Fibroblast of skin of scalp (primary cell): ENCODE data around the gene TMEM203.
"Not testable (repeated sequence)": the region's sequence is repeated elsewhere in the genome, so short reads cannot be mapped to it uniquely, and the experiment has no call there.

Source experiments
- DNase-seq: peaks from one replicate; pipeline ENCODE4 v3.0.0-alpha.2; 2013

TMEM203 gene

GRCh38 chr9:137242269-137243203, 37.1 kb upstream of the TMEM203 start:
- DNase-seq, result no peak

DNA sequence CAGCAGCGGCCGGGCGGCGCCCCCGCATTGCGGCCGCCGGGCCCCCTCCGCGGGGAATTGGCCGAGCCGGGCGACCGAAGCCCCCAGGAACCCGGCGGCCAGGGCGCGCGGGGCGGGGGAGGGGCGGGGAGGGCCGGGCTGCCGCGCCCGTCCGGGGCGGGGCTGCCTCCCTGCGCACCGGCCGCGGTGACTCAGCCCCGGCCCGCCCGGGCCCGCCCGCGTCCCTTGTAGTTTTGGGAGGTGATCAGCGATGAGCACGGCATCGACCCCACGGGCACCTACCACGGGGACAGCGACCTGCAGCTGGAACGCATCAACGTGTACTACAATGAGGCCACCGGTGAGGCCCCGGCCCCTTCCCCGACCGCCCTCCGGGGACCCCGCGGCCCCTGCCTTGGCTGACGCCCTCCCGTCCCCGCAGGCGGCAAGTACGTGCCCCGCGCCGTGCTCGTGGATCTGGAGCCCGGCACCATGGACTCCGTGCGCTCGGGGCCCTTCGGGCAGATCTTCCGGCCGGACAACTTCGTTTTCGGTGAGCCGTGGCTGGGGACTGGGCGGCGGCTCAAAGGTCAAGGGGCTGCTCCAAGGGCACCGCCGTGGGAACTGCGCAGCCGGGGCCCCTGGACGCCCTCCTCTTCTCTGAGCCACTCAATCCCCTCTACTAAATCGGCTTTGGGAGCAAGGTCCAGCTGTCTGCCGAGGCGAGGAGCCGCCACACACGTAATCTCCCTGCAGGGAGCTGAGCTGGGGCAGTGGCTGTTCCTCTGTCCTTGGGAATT, 36.2 kb upstream of the TMEM203 start:
- DNase-seq, result peak; percentile 50

GRCh38 chr9:137240841-137241489, 35.5 kb upstream of the TMEM203 start, which contains the start of gene TUBB4B:
TSS of gene TUBB4B (plus strand) at chr9:137241287. CDS start at chr9:137241361, 74 bp downstream.
- DNase-seq, result peak; percentile 100

GRCh38 chr9:137240318-137240840, 34.9 kb upstream of the TMEM203 start:
- peak; percentile 70 for DNase-seq

DNA sequence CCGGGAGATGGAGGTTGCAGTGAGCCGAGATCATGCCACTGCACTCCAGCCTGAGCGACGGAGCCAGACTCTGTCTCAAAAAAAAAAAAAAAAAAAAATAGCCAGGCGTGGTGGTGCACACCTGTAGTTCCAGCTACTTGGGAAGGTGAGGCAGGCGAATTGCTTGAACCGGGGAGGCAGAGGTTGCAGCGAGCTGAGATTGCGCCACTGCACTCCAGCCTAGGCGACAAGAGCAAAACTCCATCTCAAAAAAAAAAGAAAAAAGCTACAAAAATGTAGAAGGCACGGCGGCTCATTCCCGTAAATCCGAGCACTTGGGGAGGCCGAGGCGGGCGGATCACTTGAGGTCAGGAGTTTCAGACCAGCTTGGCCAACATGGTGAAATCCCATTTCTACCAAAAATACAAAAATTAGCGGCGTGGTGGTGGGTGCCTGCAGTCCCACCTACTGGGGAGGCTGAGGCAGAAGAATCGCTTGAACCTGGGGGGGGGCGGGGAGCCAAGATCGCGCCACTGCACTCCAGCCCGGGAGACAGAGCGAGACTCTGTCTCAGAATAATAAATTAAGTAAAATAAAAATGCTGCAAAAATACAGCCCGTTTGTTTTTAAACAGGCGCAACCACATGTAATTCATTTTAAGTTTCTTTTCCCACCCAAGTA, 34.2 kb upstream of the TMEM203 start:
- not testable (repeated sequence) for DNase-seq

DNA sequence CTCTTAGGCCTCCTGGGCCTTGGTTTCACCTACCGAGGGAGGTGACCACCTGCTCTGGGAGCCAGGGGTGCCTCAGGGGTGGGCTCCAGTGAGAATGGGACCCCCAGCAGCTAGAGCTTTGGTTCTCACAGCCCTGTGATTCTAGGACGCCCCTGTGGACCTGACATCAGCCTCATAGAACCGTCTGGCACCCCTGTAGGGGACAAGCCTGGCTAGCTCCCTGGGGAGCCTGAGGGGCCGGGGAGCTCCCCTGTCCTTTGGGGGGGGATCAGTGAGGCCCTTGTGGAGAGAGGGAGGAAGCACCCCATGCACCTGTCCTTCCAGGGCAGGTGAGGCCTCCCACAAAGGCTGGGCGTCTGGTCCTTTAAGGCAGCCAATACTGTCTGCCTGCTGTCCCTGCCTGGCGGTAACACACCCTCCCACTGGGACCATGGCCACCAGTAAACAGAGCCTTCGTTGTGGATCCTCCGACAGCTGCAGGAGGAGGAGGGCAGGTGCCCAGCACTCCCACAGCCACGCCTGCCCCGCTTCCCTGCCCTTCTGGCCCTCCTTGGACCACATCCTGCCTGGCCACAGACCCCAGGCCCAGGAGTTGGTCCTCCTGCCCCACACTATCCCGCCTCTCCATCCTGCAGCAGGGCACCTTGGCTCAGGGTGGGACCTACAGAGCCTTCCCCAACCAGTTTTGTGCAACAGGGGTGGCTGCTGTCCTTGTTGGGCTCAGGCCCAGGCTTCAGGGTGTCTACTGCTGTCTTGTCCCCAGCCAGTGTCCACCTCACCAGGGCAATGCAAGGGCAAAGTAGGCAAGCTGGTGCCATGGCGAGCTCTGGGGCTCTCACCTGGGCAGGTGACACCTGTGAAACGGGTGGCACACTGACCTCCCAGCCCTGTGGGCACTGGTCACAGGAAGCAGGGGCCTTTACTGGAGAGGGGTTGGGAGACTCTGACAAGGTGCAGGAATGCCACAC, 32.6 kb upstream of the TMEM203 start:
- no peak for DNase-seq

DNA sequence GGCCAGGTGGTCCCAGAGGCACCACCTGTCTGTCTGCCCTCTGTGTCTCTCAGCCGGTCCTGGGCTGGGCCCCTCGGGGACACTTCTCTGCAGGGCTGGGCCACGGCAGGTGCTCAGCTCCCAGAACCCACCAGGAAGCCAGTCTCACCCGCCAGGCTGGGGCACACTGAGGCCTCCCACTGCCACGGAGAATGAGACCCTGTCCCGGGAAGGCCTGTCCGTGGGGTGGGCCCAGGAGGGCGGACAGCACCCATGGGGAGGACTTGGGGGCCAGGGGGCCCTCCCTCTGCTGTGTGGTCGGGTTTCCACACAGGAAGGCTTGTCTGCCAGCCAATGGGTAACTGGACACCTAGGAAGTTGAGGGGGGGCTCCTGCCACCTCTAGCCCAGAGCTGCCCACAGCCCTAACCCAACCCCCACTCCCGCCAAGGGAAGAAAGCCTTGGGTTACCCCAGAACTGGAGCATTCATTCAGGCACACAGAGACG, 31.5 kb upstream of the TMEM203 start:
- DNase-seq, result no peak

DNA sequence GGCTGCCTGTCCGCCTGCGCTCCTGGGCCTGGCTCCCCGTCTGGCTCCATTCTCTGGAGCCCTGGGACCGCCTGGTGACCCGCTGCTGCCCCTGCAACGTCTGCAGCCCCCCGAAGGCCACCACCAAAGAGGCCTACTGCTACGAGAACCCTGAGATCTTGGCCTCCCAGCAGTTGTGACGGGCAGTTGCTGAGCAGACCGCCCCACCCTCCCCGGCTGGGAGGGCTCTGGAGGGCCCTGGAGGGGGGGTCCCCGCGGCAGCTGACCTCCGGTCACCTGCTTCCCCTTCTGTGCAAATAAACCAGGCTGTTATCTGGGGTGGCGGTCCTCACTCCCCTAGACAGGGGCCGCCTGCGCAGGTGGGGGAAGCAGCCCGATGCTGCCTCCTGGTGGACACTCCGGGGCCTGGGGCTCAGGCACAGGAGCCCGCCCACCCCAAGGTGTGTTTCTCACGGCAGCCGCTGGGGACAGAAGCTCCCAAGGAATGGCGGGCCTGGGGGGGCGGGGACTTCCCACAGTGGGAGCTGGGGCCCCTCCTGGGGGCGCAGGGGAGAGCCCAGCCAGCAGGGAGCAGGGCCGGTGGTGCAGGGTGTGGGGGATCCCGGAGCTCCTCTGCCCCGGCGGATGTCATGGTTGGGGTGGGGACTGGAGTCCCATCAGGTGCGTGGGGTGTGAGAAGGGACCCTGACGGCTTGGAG, 30.9 kb upstream of the TMEM203 start:
- DNase-seq, result peak; percentile 76

DNA sequence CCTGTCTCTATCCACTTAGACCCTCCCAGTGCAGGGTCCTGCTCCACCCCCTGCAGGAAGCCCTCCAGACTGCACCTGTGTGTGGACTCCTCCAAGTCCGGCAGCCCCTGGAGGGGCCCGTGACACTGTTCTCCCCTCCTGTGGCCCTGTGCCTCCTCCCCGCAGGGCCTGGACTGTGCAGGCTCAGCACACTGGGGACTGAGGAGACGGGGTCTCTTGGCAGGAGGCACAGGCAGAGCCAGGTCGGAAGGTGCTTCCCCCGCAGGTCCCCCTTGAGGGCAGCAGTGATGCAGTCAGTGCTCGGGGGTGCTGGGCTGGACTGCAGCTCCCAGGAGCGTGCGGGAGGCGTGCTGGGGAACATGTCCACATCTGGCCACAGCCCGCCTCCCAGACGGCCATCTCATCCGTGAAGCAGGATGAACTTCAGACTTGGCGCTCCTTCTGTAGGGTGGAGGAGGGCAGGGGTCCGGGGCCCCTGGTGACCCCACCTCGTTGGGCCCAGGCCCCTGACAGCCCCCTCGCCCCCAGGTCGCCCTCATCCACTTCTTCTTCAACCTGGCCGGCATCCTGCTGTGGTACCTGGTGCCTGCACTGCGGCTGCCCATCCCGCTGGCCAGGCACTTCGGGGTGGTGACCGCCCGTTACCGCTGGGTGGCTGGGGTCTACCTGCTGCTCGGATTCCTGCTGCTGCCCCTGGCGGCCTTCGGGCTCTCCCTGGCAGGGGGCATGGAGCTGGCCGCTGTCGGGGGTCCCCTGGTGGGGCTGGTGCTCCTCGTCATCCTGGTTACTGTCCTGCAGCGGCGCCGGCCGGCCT, 30.2 kb upstream of the TMEM203 start:
- DNase-seq, result no peak

GRCh38 chr9:137234758-137235423, 29.4 kb upstream of the TMEM203 start:
- no peak for DNase-seq

DNA sequence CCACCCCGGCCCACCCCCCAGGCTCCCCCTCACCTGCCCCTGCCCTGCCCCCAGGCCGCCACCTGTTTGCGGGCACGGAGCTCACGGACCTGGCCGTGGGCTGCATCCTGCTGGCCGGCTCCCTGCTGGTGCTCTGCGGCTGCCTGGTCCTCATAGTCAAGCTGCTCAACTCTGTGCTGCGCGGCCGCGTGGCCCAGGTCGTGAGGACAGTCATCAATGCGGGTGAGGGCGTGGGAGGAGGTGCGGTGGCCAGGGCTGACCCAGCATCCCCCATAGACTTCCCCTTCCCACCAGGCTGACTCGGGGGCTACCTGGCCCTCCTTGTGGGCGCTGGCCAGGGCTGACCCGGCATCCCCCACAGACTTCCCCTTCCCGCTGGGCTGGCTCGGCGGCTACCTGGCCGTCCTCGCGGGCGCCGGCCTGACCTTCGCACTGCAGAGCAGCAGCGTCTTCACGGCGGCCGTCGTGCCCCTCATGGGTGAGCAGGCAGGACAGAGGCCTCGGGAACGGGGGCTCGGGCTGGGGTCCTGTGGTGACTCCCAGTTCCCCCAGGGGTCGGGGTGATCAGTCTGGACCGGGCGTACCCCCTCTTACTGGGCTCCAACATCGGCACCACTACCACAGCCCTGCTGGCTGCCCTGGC, 28.7 kb upstream of the TMEM203 start:
- DNase-seq, result no peak

DNA sequence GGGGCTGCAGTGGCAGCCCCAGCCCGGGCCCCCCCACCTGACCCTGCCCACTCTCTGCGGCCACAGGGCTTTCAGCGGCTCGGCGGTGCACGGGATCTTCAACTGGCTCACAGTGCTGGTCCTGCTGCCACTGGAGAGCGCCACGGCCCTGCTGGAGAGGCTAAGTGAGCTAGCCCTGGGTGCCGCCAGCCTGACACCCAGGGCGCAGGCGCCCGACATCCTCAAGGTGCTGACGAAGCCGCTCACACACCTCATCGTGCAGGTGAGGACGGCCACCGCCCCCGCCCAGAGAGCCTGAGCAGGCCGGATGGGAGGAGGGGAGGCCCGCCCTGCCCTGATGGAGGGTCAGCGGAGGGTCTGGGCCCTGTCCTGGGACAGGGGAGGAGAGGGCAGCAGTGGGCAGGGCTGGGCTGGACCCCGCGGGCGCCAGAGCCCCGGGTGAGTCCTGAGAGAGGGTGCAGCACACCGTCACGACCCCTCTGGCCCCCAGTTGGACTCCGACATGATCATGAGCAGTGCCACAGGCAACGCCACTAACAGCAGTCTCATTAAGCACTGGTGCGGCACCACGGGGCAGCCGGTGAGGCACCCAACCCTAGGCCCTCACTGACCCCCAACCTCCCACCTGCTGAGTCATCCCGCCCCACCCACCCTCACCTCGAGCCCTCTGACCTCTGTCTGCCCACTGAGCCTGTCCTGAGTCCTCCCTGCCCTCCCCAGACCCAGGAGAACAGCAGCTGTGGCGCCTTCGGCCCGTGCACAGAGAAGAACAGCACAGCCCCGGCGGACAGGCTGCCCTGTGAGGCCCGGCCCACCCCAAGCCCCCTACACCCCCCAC, 27.9 kb upstream of the TMEM203 start:
- no peak for DNase-seq

DNA sequence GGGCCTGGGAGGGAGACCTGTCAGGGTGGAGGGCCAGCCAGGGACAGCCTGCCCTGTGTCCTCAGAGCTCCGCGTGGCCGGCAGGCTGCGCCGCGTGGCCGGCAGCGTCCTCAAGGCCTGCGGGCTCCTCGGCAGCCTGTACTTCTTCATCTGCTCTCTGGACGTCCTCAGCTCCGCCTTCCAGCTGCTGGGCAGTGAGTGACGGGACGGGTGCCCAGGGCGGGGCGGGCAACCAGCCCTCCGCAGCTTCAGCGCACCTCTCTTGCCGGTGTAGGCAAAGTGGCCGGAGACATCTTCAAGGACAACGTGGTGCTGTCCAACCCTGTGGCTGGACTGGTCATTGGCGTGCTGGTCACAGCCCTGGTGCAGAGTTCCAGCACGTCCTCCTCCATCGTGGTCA, 27.1 kb upstream of the TMEM203 start:
- DNase-seq, result no peak

- DNase-seq, result no peak
These were observed 26.7 kb upstream of the TMEM203 start for GRCh38 chr9:137232101-137232500.

DNA sequence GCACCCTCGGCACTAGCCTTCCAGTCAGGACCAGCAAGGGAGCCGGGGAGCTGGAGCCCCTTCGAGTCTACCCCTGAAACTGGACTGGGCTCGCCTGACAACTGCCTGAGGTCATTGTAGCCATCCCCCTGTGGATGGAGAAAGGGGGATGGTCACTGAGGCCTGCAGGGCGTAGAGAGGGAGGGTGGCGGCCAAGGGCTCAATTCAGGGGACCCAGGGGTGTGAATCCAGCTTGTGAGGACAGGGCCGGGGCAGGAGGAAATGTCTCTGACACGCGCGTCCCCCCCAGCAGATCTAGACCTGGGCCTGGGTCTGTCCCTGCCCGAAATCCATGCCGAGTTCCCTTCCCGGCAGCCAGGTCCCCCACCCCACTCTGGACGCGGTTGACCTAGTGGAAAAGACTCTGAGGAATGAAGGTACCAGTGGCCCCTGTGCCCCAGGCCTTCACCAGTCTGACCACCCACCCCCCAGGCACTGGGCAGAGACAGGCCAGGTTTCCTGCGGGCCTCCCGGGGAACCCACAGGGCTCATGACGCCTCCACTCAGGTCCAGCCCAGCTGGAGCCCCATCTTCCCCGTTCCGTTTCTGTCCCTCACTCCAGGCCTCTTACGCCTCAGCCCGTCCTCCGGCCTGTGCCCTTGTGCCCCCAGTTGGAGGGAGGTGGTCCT, 26.1 kb upstream of the TMEM203 start:
- DNase-seq, result no peak

GRCh38 chr9:137230705-137231371, 25.4 kb upstream of the TMEM203 start, which contains the start of gene SLC34A3:
TSS of gene SLC34A3 (plus strand) at chr9:137230901. CDS start at chr9:137231703, 802 bp downstream.
- no peak for DNase-seq
